ENCODE measurements around the gene NUDCD2.

Gene NUDCD2, protein sequence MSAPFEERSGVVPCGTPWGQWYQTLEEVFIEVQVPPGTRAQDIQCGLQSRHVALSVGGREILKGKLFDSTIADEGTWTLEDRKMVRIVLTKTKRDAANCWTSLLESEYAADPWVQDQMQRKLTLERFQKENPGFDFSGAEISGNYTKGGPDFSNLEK

DNA sequence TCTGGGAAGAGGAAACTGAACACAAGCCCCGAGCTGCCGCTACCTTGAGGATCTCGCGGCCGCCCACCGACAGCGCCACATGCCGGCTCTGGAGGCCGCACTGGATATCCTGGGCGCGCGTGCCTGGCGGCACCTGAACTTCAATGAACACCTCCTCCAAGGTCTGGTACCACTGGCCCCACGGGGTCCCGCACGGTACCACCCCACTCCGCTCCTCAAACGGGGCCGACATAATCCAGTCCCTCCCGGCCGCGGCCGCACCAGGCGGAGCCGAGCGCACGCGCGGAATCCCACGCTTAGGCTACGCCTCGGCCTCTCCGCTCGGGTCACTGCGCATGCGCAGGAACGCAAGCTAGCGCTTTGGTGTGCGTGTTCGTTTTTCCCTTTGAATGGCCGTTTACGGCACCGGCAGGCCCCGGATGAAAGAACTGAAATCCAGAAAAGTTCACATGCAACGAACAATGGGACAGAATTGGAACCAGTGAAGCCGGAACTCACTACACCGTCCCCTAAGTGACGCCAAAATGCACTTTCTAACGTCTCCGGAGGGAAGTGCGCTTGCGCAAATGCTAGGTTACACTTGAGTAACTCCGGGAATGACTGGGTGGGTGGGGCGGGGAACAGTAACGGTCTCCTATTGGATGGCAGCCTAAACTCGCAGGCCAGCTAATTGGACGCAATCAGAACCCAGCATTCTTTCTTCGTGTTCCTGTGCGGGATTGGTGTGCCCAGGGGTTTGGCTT, at the start of gene NUDCD2:
Gene NUDCD2 (minus strand): TSS at position 284 of the 743 bp plus-strand sequence. CDS start 52 bp downstream, at position 232.
- peak; percentile 96 for DNase-seq

DNA sequence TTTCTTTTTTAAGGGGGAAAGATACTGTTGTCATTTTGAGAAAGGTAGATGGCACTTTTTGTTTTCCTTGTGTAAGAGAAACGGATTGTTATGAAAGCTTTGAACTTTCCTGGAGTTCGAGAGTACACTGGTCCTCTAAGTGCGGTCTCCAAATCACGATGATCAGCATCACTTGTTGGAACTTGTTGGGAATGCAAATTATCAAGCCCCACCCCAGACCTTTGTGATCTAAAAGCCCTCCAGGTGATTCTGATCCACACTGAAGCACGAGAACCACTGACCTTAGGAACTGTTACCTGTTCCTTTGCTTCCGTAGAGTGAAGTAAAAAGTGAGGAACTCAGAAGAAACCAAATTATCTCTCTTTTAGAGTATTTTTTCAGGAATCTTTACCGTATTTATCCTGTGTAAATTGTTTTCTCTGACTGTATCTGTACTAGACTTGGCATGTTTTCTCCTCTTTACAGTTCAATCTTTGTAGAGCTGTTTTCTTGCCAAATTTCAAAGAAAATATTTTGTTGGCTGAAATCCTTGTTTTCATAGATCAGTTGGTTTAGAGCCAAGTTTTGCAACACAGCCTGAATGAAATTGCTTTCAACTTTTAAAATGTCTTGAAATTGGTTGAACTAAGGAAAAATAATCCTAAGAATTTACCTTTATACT, 49.5 kb upstream of the NUDCD2 start:
- no peak for DNase-seq

DNA sequence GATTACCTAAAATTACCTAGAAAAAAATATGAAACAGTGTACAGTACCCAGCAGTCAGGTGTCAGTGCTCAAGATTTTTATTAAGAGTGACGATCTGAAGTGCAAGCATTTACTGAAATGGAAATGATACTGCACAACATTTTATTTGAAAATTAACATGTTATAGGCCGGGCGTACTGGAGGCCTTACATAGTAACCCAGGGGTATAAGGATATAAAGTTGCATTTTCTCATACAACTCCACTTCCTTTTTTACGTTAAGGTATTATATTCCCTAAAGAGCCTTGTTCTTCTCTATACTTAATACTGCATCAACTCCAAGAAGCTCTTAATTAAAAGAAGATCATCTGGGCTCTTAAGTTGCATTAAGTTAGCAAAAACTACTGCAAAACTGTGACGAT, 48.9 kb upstream of the NUDCD2 start:
- no peak for DNase-seq

DNA sequence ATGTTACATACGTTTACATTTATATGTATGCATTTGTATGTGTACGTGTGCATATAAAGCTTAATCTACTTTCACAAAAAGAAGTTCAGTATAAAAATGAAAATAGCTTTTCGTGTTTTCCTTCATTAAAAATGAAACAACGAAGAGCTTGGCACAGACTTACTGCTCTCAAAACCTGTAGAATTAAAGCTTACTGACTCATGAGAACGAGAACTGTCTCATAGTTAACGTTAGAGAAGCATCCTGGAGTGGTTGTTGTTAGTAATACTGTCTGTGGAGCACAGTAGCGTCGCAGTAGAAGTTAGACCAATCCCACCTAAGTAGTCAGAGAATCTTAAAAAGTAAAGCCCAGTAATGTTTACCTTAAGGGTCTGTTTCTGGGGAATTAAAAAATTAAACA, 46.8 kb upstream of the NUDCD2 start:
- DNase-seq, result no peak

DNA sequence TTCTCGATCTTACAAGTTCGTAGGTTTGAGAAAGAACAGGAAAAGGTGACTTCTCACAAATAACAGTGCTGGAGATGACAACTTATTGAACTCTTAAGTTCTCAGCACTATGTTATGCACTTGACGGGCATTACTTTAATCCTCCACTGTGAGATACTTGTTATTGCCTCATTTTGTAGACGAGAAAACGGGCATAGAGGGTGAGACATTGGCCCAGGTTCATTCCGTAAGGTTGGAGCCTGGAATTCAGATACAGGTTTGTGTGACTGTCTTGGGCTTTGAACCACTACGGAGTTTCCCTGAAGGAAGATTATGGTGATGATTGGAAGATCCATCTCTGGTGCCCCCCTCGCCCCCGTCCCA, 46.2 kb upstream of the NUDCD2 start:
- DNase-seq, result no peak

DNA sequence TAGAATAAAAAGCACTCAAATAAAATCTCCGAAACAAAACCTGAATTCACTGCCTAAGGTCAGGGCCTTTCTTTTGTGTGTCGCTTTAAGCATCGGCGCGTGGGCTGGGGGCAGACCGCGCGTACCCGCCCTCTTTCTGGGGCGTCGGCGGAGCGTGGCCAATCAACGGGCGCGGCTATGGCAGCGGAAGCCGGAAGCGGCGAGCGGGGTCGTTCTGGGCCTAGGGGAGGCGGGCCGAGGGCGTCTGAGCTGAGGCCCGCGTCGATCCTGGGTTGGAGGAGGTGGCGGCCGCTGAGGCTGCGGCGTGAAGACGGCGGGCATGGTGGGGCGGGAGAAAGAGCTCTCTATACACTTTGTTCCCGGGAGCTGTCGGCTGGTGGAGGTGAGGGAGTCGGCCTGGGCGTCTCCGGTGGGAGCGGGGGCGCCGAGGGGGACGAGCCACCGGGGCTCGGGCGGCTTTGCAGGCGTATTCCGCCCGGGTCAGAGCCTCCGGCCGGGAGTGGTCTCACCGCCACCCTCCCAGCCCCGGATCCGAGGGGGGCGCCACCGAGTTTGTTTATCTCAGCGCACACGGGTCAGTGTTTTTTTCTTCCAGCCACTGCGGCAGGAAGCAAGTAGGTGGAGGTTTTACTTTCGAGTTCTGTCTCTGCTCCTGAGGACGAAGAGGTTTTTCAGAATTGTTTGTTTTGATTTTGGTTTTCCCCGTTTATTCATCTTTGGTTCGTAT, 45.6 kb upstream of the NUDCD2 start, which contains the start of gene MAT2B:
Gene MAT2B (plus strand): TSS at position 252 of the 727 bp plus-strand sequence. CDS start 68 bp downstream, at position 320.
- peak; percentile 83 for DNase-seq

DNA sequence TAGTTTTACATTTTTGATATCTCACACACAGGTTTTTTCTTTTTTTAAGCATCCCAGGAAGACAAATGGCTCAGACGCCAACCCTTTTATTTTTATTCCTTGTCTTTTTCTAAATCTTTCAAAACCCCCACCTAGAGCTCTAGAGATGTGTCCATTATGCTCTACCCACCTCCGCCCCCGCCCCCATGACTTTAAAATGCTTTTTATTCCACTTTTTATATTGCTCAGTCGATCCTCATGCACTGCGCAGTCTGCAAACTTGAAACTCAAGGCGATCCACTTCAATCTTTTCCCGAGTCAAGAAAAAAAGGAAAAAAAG, 45.1 kb upstream of the NUDCD2 start:
- no peak for DNase-seq

DNA sequence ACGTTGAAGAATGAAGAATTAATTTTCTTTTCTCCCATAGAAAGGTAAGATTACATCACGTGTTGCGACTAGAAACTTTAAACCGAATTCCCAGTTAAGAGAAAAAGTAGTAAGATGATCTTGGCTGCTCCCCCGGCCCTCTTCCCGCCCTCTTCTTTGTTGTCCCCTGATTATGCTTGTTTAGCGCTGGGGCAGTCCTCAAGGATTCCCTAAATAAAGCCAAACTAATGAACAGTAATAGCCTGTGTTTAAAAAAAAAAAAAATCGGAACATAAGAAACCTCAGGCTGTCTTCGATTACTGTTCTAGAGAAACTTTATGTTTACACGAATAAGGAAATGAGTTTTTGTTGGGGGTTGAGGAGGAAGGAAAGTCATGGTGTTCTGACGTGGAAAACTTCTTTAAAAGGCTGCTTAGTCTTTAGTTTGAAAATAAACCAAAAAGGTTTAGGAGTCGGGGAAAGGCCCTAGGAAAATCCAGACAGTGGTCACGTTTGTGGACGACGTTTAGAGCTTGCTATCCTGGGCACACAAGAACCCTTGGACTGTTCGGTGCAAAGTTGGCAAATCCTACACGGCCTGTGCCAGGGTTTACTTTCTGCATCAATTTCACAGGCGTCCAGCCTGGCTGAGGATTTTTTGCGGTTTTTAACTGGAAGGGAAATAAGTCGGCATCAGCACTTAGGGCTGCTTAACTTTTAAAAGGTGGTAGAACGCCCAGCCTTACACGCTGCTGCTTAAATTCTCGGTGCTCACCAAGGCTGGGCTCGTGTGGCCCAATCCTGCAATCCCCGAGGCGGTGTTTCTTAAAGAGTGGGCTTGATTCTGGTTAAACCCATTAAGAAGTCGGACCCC, 44.4 kb upstream of the NUDCD2 start:
- no peak for DNase-seq

DNA sequence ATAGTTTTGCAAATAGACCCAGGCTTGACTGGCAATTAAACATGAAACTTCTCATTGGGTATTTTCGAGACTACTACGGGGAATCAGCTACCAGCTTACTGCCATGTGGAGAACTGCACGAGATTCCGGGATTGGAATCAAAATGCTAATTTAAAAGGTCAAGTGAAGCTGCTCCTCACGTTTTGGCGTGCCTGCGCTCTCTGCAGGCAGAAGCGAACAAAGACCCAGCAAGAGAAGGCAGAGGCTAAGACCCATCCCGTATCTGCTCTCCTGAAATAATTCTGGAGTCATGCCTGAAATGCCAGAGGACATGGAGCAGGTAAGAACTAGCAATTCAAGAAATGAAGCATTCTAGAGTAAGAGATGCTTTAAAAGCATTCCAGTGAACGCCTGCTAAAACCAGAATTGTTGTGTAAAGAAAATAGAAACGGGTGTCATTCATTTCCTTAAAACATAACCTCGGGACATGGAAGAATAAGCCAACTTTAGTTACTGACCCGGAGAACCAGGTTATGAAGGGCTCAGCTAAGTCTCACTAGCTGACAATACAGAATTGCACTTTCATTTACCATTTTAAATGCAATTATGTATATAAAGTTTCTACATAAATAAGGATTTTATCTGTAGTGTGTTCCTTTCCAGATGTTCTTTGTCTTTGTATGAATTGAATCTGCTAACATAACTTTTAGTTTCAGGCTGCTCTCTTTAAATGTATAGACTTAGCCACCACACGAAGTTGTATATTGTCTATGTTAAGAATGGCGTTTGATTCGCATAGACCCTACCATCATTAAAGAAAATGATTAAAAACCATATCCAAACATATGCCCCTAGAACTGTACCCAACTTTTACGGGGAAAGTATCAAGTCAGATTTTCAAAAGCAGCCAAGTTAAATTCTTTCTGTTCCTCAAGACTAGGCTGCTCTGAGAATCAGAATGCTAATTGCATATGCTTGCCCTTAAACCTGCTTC, 43.5 kb upstream of the NUDCD2 start:
- DNase-seq, result no peak

DNA sequence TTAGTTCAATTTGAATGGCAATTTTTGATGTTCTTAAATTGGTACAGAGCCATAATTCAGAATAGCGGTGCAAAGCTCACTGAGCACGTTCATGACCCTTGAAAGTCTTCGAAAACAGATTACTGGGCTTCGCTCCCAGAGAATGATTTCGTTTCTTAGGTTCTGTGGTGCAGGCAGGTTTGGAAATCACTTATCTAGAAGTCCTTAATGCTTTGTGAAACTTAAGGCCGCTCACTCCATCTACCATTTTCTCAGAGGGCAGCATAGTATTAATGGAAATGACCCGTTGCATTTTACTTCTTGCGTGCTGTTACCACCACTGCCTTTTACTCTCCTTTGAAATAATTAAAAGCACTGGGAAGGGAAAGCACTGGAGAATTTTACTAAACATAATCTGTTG, 42.6 kb upstream of the NUDCD2 start:
- DNase-seq, result no peak

DNA sequence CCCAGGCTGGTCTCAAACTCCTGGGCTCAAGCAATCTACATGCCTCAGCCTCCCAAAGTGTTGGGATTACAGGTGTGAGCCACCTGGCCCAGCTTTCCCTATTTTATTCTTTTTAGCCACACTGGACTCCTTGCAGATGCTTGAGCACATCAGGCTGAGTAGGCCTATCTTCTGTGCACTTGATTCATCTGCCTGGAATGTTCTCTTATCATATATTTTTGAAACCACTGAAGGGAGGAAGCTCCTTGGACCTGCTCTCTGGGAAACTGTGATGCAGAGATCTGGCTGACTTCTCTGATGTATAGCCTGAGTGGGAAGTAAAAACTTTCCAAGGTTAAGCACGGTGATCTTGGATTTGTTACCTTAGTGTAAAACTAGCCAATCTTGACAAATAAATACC, 39.0 kb upstream of the NUDCD2 start:
- DNase-seq, result no peak

DNA sequence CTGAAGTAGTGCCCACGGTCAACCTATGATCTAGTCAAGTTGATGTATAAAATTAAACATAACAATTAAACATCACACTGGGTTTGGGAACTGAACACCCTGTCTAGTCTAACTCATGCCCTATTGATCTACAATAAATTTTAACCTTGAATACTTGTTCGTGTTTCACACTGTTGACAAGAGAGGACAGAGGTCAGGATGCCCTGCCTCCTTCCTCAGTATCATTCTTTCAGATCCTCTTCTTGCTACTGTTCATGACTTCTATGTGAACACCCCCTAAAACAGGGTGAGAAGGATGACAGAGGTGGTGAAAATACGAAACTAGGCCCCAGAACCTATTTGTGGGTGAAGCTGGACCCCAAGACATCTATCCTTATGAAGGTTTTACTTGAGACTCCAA, 37.4 kb upstream of the NUDCD2 start:
- no peak for DNase-seq

DNA sequence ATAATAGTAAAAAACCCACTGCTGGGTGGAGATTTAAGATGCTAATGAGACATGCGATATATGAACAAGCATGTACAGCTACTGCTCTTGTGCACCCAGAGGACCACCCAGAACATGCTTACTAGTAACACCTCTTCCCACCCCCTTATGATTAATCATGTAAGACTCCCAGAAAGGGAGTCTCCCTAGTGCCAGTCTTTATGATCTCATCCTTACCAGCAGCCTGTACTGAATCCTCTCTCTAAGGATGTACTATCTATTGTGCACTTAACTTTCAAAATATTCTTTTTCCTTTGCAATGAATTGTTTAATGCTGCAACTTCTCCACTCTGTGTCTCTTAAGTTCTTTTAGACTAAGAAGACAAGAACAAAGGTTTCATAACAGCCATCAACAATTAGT, 36.4 kb upstream of the NUDCD2 start:
- DNase-seq, result no peak

DNA sequence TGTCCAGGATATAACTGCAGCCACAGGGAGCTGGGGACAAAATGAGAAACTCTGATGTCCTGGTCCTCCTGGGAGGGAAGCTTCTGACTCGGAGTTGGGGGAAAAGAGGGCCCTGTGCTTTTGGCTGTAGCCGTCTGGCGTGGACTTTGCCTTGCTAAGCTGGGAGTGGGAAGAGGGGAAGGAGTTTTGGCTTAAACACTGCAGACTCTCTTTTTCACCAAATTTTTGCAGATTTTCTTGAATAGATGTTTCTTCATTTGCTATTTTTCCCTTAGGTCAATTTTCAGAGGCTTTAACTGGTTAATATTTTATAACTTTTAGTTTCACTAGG, 29.8 kb upstream of the NUDCD2 start:
- DNase-seq, result no peak

DNA sequence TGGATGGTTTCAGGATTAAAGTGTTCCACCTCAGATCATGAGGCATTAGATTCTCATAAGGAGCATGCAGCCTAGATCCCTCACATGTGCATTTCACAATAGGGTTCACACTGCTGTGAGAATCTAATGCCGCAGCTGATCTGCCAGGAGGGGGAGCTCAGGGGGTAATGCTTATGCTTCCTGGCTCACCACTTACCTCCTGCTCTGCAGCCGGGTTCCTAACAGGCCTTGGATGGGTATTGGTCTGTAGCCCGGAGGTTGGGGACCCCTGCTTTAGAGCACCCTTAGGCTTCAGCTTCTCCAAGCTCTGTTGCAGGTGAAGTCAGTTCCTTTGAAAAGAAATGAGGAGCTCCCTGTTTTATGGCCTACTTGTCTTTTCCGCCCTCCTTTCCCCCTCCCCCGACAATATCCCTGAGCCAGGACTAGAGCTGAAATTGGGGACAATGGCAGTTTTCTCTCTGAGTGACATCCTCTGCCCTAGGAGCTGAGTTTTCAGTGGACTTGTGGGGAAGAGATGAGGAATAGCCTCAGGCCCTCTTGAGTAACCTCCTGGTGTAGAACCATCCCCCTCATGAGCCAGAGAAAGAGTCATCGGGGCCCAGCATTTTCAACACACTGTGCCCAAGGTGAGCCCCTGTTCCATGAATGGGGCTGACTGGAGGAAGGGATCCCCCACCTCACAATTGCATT, 29.3 kb upstream of the NUDCD2 start:
- no peak for DNase-seq

DNA sequence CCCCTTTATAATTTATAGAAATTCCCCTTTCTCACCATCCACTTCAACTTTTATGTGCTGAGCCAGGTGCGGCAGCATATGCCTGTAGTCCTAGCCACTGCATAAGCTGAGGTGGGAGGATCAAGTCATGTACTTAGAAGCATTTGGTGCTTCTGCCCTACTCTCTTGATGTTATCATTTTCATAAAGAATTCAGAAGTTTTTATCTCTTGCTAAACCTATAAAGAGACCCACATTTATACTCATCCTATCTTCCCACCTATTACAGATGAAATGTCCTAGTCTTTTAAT, 19.0 kb upstream of the NUDCD2 start:
- DNase-seq, result no peak

DNA sequence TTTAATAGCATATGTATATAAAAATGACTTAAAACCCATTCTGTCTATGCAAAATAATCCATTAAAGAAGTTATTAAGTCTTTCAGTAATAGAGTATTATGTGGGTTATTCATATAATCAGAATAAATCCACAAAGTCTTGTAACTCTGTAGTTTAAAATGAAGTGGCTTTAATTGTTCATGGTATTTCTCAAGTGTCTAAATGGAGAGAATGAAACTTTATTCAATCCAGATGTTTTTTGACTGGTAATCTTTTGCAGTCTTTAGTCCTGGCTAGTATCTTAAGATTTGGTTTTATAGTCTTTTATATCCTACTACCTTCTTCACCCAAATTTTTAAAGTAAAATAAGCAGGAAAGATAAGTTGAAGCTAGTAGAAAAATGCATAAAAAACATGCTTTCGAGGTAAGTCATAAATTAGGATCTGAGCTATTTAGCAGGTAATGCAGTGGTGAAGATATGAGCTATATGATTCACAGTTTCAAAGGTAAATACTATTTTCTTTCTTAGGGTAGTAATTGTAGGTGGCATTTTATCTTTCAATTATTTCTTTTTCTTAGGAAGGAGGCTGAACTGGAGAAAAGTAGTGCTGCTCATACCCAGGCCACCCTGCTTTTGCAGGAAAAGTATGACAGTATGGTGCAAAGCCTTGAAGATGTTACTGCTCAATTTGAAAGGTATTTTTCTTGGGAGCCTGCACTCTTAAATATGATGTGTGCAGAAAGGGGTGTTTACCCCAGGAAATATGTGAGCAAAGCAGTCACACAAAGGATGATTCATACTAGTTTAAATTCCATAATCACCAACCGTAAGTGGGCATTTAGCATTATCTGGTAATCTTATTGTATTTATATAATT, 18.5 kb upstream of the NUDCD2 start:
- no peak for DNase-seq

DNA sequence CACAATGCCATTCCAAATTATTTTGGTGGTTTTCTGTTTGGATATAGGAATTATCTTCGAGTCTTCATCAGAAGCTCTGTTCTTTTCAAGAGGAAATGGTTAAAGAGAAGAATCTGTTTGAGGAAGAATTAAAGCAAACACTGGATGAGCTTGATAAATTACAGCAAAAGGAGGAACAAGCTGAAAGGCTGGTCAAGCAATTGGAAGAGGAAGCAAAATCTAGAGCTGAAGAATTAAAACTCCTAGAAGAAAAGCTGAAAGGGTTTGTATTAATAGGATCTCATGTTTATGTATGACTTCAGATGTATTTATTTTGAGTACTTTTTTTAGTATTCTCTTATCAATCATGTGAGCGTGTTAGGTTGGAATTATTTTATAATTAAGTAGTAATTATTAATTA, 15.5 kb upstream of the NUDCD2 start:
- no peak for DNase-seq

DNA sequence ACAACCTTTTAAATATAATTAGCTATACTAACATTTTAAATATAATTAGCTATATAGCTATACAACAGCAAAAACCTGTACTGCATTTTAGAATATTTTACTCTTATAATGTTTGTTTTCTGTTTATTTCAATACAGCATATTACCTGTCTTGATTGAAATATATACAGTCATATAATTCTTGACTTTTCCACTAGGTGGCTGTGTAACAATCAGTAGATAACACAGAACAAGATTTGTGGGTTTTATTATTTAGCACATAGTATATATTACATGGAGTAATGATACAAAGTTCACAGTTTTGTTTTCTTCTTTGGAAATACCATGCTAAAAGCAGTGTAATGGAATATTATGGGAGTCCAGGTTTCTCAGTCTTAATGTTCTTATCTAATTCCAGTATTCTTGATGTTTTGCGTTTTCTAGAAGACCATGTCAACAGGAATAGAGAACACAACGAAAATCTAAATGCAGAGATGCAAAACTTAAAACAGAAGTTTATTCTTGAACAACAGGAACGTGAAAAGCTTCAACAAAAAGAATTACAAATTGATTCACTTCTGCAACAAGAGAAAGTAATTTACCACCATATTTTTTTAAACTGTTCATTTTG, 13.8 kb upstream of the NUDCD2 start:
- DNase-seq, result peak; percentile 2

DNA sequence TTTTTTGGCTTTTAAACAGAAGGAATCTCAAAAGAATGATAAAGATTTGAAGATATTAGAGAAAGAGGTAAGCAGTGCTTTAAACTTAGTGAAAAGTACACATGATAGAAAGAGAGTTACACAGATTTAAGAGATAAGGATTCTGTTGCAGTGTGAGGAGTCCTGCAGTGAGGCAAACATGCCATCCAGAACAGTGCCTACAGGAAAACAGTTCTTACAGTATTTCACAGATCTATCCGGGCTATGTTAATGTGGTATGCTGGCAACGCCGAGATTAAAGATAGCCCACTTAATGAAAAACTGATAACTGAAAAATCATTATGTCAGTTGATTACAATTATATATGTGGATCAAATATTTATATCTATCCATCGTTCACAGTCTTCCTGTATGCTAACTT, 7.8 kb upstream of the NUDCD2 start:
- DNase-seq, result no peak

All from NCI-H1694 treated with DMSO at 0.1 percent for 48 hours (cell line).